GM12878 (cell line): ENCODE data around the gene ATP1B1. TPM values are rescaled to one million over a fixed set of nuclear protein-coding genes. Genes with fewer than 3 reads are reported as not detected.

Experiments used
- ATAC-seq: fragments of 200-7000 bp; cut with Tn5 transposase; 3 replicates; pipeline ENCODE4 v1.9.1; 2020; ENCODE audit warnings: mild to moderate bottlenecking, moderate library complexity
- BruUV-seq: library from RNA; stranded (reverse); fragments of 400-500 nt; replicated peaks from 2 replicates; lab custom pipeline; 2021; lab: Mats Ljungman, UMichigan
- CTCF ChIA-PET: fragments of 300-600 bp; sonication (Branson Sonifier 250); formaldehyde crosslinking; extraction: SDS; loops from one replicate; lab custom pipeline; 2021; ENCODE audit warnings: inconsistent platforms; lab: Yijun Ruan, JAX
- POLR2A ChIA-PET: fragments of 350-600 bp; formaldehyde crosslinking; extraction: SDS; loops from one replicate; lab custom pipeline; 2021; ENCODE audit warnings: inconsistent platforms; lab: Charles Lee
- RAD21 ChIA-PET: fragments of 300-600 bp; sonication (Branson Sonifier 250); formaldehyde crosslinking; loops from one replicate; lab custom pipeline; 2023; ENCODE audit warnings: antibody characterized with exemption; ENCODE audit not compliant: unreplicated experiment; lab: Charles Lee
- SMC1A ChIA-PET: fragments of 300-600 bp; sonication (Branson Sonifier 250); formaldehyde crosslinking; loops from one replicate; lab custom pipeline; 2023; ENCODE audit not compliant: unreplicated experiment, uncharacterized antibody; lab: Charles Lee
- DNase-seq: peaks from one replicate; pipeline ENCODE4 v3.0.0-alpha.2; 2011; ENCODE audit warnings: low read depth, low spot score
- FAIRE-seq: peaks from 3 replicates; lab custom pipeline; 2011; peaks lifted over from hg19 to GRCh38; lab: Jason Lieb, UNC
- H2AFZ ChIP-seq: 2 replicates; pipeline ENCODE4 v1.6.0; 2011; ENCODE audit warnings: low read depth, low read length, control low read depth; ENCODE audit not compliant: control insufficient read depth
- H3K27ac ChIP-seq: 2 replicates; pipeline ENCODE4 v1.5.1; 2011; ENCODE audit warnings: control low read depth; ENCODE audit not compliant: control insufficient read depth, insufficient read depth
- H3K27me3 ChIP-seq, 2 experiments: replicated peaks in 1 of 2; 2 replicates each; pipeline versions ENCODE4 v1.6.0 to v1.6.1; 2011; ENCODE audit warnings: low read length in 1 of 2; ENCODE audit not compliant: control insufficient read depth in 2 of 2, insufficient read depth in 2 of 2
- H3K36me3 ChIP-seq, 2 experiments: 2 replicates each; pipeline ENCODE4 v1.5.1; 2011; ENCODE audit warnings: low read length in 1 of 2; ENCODE audit not compliant: control insufficient read depth in 2 of 2, insufficient read depth in 2 of 2
- H3K4me1 ChIP-seq: 2 replicates; pipeline ENCODE4 v1.6.1; 2011; ENCODE audit warnings: mild to moderate bottlenecking, low read length, moderate library complexity, mixed read lengths; ENCODE audit not compliant: control insufficient read depth, insufficient read depth
- H3K4me2 ChIP-seq: 2 replicates; pipeline ENCODE4 v1.6.0; 2011; ENCODE audit warnings: control low read depth; ENCODE audit not compliant: control insufficient read depth, insufficient read depth
- H3K4me3 ChIP-seq: fragments of 200-600 bp; sonication (generic); 2 replicates; pipeline ENCODE4 v1.5.1; 2016
- H3K79me2 ChIP-seq: 2 replicates; pipeline ENCODE4 v1.6.0; 2011; ENCODE audit warnings: low read length; ENCODE audit not compliant: control insufficient read depth, insufficient read depth
- H3K9ac ChIP-seq: 2 replicates; pipeline ENCODE4 v1.8.0; 2011; ENCODE audit warnings: low read length, control low read depth, mixed read lengths; ENCODE audit not compliant: control insufficient read depth, insufficient read depth
- H3K9me3 ChIP-seq: replicated peaks from 3 replicates; pipeline ENCODE4 v1.5.1; 2011; ENCODE audit warnings: mild to moderate bottlenecking, low read length; ENCODE audit not compliant: control insufficient read depth, insufficient read depth
- H4K20me1 ChIP-seq: 2 replicates; pipeline ENCODE4 v1.6.0; 2011; ENCODE audit not compliant: control insufficient read depth, insufficient read depth
- E2F4 ChIP-seq: IDR thresholded peaks from 2 replicates; pipeline ENCODE4 v1.6.1; 2012; ENCODE audit warnings: low read depth, low read length, improper control_type of control experiment
- ETV6 ChIP-seq, 2 experiments: fragments of 450-650 bp in 1 of 2; IDR thresholded peaks in 1 of 2; conservative IDR thresholded peaks in 1 of 2; 2 replicates each; pipeline ENCODE4 v1.6.1; 2014; ENCODE audit warnings: antibody characterized with exemption in 1 of 2, borderline replicate concordance in 1 of 2, low read depth in 1 of 2, mild to moderate bottlenecking in 1 of 2, moderate library complexity in 1 of 2
- EZH2 ChIP-seq: IDR thresholded peaks from 2 replicates; pipeline ENCODE4 v1.6.1; 2012; ENCODE audit warnings: low read depth, mild to moderate bottlenecking, control low read depth, inconsistent platforms, low read length, borderline replicate concordance; ENCODE audit not compliant: control insufficient read depth
- HDGF ChIP-seq: fragments of 450-650 bp; IDR thresholded peaks from 2 replicates; pipeline ENCODE4 v1.6.1; 2016; ENCODE audit warnings: antibody characterized with exemption
- LARP7 ChIP-seq: fragments of 450-650 bp; IDR thresholded peaks from 2 replicates; pipeline ENCODE4 v1.6.1; 2017; ENCODE audit warnings: mild to moderate bottlenecking
- MAX ChIP-seq: IDR thresholded peaks from 2 replicates; pipeline ENCODE4 v1.6.1; 2012; ENCODE audit warnings: low read depth, low read length, improper control_type of control experiment
- MLLT1 ChIP-seq: fragments of 450-650 bp; IDR thresholded peaks from 2 replicates; pipeline ENCODE4 v1.6.1; 2016; ENCODE audit warnings: mild to moderate bottlenecking
- PML ChIP-seq: IDR thresholded peaks from 2 replicates; pipeline ENCODE4 v1.6.1; 2012; ENCODE audit warnings: low read length, inconsistent platforms
- POLR2A ChIP-seq: IDR thresholded peaks from 2 replicates; pipeline ENCODE4 v1.6.1; 2011; ENCODE audit warnings: low read depth, mild to moderate bottlenecking, low read length
- POLR2AphosphoS5 ChIP-seq: IDR thresholded peaks from 2 replicates; pipeline ENCODE4 v1.6.1; 2011; ENCODE audit warnings: mild to moderate bottlenecking, low read length, inconsistent platforms
- ZNF622 ChIP-seq: fragments of 450-650 bp; IDR thresholded peaks from 2 replicates; pipeline ENCODE4 v1.6.1; 2017; ENCODE audit warnings: mild to moderate bottlenecking, inconsistent platforms
- WGBS: methylation state at CpG from one replicate; pipeline ENCODE4 v1.1.6; 2016; ENCODE audit warnings: low lambda C conversion rate; ENCODE audit not compliant: insufficient replicate concordance, insufficient coverage; ENCODE audit errors: missing lambda C conversion rate; 5-methylcytosine and 5-hydroxymethylcytosine counted together
- in situ Hi-C: fragments of 300-500 bp; cut with MboI; formaldehyde crosslinking; loops from 9 replicates; pipeline ENCODE4 v1.14.3; 2018; ENCODE audit warnings: mixed read lengths
- intact Hi-C: fragments of 100-400 bp; cut with micrococcal nuclease; formaldehyde crosslinking; loops from one replicate; pipeline ENCODE4 v1.14.2; 2022; ENCODE audit not compliant: unreplicated experiment
- polyA plus RNA-seq, 11 experiments: library from polyadenylated mRNA; depleted of rRNA in 4 of 11; unstranded in 6 of 11; stranded (reverse) in 5 of 11; fragments of >200 nt; fragmentation: Nextera tagmentation in 4 of 11; fragmentation: Illumina TruSeq in 1 of 11; extraction: Ambion mirVana in 4 of 11; extraction: Trizol in 1 of 11; gene quantifications; 1 replicate in 1 of 11; 2 replicates in 10 of 11; pipeline versions ENCODE4 v1.2.1 to v1.2.3, GENCODE V29; 2011 to 2016; ENCODE audit warnings: inconsistent platforms in 2 of 11, missing spikeins in 2 of 11, low read depth in 1 of 11
- total RNA-seq, 4 experiments: library from RNA; depleted of rRNA in 3 of 4; stranded (reverse); fragments of >200 nt in 3 of 4; fragmentation: Illumina TruSeq in 1 of 4; extraction: Trizol in 1 of 4; gene quantifications; 2 replicates each; pipeline versions ENCODE4 v1.2.1 to v1.2.3, GENCODE V29; 2013 to 2021

ATP1B1 gene
- total and polyA plus RNA-seq, 10 of the 15 experiments (the other 5 are each of a cell fraction or from before 2014, with no cell fraction given), result 0.84 to 14.0 (median 1.4) TPM

- FAIRE-seq, result no peak
- no peak for DNase-seq
- TF ChIP-seq EZH2 (no peak), ZNF622 (no peak), E2F4 (no peak), LARP7 (no peak), MAX (no peak), POLR2AphosphoS5 (no peak), PML (no peak), MLLT1 (no peak), HDGF (no peak), ETV6 (conservative IDR thresholded peaks at IDR 0.05 in 1 of 2, IDR thresholded peaks at IDR 0.05 in 1 of 2; ENCODE audit: borderline replicate concordance in 1 of 2, low read depth in 1 of 2) (no peak), POLR2A (no peak)
- TF ChIP-seq, all 136 proteins: peak for 0
- in situ Hi-C loops (no loop called here), intact Hi-C loops (no loop called here)
- ChIA-PET RAD21 (interaction anchor here (0.5 to 2.2 kb wide), 9 partner anchors 7 to 516 kb away, joined by 3 to 13 read pairs (median 3); no protein-coding TSS in a partner anchor), SMC1A (interaction anchor here (1.0 to 5.9 kb wide), 11 partner anchors 9 to 777 kb away, joined by 3 to 47 read pairs (median 5); no protein-coding TSS in a partner anchor), POLR2A (interaction anchor here (1.0 to 1.3 kb wide), 2 partner anchors 13 to 42 kb away, joined by 3 read pairs; no protein-coding TSS in a partner anchor), CTCF (interaction anchor here (0.7 to 3.5 kb wide), 10 partner anchors 8 to 671 kb away, joined by 3 to 22 read pairs (median 4); no protein-coding TSS in a partner anchor)
- no peak for ATAC-seq
- H3K27me3 ChIP-seq, result no peaks in the 10 kb centered on the region
- H3K4me3 ChIP-seq, result no peak overlapping the region
- H3K27ac ChIP-seq, result no peak overlapping the region
- peaks cover 8% of the 10 kb centered on the region for H3K4me1 ChIP-seq
- H3K4me2 ChIP-seq, result no peak overlapping the region
- H3K36me3 ChIP-seq, result no peaks in the 10 kb centered on the region; a peak in 1 of 4 replicates
- no peaks in the 10 kb centered on the region for H3K9me3 ChIP-seq
- no peaks in the 10 kb centered on the region for H4K20me1 ChIP-seq
- H2AFZ ChIP-seq, result no peak overlapping the region
- no peaks in the 10 kb centered on the region for H3K79me2 ChIP-seq
- BruUV-seq, result no TSS peak
- no peak overlapping the region for H3K9ac ChIP-seq
- WGBS, result 73% methylated on average over 5 of the region's 5 CpGs
These were observed 12.9 kb downstream of the ATP1B1 start for GRCh38 chr1:169119405-169119804.
